GM04504 (cell line): ENCODE data around the gene VAPB.
A peak's percentile ranks its signal among the peaks of the same experiment; 100 is the strongest.

ENCODE experiments used
- DNase-seq: peaks from one replicate; pipeline ENCODE4 v3.0.0-alpha.2; 2012; ENCODE audit warnings: low read depth

Gene VAPB

GRCh38 chr20:58377766-58378401 lies 11.1 kb upstream of the VAPB start:
- DNase-seq = no peak

GRCh38 chr20:58378704-58379103 lies 10.3 kb upstream of the VAPB start:
- DNase-seq = no peak

DNA sequence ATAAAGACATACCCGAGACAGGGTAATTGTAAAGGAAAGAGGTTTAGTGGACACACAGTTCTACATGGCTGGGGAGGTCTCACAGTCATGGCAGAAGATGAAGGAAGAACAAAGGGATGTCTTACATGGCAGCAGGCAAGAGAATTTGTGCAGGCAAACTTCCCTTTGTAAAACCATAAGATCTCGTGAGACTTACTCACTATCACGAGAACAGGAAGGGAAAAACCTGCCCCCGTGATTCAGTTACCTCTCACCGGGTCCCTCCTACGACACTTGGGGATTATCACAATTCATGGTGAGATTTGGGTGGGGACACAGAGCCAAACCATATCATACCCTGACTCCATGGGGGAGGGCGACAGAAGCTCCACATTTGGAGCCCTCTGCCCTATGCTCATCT lies 7.4 kb upstream of the VAPB start:
- DNase-seq = no peak

GRCh38 chr20:58382096-58382495 lies 6.9 kb upstream of the VAPB start:
- DNase-seq = no peak

DNA sequence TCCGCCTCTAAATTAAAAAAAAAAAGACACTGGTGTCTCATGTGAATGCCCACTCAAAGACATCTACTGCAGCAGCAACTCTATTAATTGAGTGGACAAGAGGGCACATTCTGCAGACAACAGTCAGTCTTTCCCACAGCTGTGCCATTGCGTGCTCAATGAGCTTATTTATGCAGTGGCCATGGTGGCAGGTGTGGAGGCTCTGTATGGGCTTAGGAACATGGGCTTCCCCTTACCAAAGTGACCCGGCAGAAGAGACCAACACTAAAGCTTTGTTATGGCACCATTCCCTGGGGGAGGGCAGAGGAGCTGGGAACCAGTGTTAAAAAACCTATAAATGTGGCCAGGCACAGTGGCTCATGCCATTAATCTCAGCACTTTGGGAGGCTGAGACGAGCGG lies 4.2 kb upstream of the VAPB start:
- no peak for DNase-seq

DNA sequence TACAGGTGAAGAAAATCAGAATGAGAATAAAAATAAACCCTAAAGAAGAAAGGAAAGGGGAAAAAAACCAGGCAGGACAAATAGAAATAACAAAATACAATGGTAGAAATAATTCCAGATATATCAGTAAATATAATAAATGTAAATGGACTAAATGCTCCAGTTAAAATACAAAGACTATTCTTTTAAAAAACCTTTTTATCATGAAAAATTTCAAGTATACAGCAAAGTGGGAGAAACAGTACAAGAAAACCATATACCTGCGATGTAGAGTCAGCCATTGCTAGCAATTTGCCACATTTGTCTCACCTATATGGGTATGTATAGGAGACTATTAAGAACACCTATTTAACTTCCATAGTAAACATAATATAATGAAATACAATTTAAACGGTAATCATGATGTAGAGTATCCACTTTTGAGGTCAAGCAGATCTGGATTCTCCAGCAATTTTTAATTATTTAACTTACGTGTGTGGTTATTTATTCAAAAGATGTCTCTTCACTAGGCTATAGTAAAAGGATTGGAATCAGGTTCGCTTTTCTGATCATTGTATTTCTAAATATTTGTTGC lies 914 bp upstream of the VAPB start:
- DNase-seq = no peak

GRCh38 chr20:58389324-58389967 lies 417 bp downstream of the VAPB start:
- DNase-seq = peak; percentile 22

DNA sequence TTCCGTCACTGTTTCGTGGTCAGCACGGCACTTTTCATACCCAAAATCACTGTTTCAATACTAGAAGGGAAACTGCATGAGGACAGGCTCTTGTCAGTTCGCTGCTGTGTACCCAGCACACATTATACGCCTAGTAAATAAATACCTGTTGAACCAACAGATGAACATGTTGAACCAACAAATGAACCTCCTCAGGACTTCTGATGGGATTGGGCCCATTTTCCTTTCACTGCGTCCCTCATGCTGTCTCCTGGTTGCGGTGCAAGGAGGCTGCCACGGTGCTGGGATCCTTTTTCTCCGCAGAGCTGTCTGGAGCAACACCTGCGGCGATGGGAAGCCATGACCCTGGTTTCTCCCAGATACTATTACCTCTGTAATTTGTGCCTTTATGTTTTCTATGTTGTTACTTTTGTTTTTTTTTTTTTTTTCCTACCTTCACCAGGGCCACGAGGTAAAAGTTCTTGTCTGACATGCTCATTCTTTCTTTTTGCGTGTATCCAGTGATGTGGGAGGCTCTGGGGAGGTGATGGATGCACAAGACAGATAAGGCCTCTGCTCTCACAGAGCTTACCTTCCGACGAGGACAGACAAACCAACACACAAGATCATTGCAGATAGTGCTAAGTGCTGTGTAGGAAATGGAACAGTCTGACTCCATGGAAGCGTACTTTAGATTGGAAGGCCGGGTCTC lies 1.1 kb downstream of the VAPB start:
- no peak for DNase-seq

DNA sequence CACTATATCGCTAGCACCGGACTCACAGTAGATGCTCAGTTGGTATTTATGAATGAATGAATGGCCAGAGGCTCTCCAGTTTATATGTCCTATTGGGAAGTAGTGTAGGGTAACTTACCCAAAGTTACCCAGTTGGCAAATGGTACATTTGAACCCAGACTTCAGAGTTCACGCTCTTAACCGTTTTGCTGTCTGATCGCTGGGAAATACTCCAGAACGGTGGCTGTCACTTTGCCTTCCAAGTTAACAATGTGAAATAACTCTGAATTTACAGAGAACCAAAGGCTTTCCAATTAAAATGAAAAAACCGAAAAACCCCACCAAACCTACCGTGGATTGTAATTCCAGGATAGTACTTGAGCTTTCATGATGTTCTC lies 1.6 kb downstream of the VAPB start:
- DNase-seq = no peak

DNA sequence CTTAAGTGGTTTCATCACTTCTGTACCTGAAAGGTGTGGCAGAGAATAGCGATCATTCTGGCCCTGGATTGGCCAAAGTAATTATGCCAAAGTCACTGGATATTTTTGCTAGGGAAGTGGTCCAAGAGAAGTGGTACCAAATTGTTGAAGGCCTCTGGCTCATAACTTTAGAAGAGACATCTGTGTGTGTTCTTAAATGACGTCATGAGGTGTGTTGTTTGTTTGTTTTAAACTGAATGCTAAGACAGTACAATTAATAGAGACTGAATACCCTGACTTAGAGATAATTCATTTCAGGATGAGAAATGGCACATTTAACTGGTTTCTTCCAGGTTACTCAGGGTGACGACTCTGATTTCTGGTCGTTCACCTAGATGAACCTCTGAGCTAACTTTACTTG lies 3.3 kb downstream of the VAPB start:
- DNase-seq = no peak

- peak; percentile 32 for DNase-seq
These were observed 4.3 kb downstream of the VAPB start for GRCh38 chr20:58393299-58393698.

DNA sequence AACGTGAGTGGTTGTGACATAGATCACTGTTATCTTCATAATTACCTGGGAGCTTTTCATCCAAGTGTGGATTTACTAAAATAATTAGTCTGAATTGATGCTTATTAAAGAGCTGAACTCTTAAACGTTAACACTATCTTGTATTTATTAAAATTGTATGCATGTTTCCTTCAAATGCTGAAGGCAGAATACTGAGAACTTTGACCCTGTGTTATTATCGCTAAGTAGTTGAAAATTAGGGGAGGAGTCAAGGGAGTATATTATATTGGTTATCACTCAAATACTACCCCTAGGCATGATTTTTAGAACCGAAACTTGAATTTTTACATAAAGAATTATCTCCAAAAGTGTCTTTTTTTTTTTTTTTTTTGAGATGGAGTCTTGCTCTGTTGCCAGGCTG lies 5.8 kb downstream of the VAPB start:
- DNase-seq = no peak

DNA sequence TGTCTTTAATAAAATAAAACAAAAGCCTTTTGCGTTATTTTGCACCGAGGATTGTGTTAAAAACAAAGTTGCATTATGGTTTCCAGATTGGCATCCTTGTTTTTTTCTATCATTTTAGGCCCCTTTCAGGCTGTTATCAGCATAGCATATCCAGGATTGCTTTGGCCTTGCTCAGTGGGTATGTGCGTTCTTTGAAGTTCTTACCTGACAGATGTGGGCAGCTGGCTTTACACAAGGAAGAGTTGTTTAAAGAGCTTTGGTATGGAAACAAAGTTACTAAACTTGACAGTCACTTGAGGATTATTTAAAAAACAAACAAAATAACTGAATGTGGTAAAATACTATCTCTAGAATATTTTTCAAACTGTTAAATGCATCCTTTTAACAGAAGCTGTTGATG lies 6.6 kb downstream of the VAPB start:
- DNase-seq = no peak

- DNase-seq = no peak
These were observed 8.4 kb downstream of the VAPB start for GRCh38 chr20:58397429-58397828.

GRCh38 chr20:58398254-58398653 lies 9.2 kb downstream of the VAPB start:
- no peak for DNase-seq

- DNase-seq = no peak
These were observed 10.9 kb downstream of the VAPB start for GRCh38 chr20:58399926-58400325.

DNA sequence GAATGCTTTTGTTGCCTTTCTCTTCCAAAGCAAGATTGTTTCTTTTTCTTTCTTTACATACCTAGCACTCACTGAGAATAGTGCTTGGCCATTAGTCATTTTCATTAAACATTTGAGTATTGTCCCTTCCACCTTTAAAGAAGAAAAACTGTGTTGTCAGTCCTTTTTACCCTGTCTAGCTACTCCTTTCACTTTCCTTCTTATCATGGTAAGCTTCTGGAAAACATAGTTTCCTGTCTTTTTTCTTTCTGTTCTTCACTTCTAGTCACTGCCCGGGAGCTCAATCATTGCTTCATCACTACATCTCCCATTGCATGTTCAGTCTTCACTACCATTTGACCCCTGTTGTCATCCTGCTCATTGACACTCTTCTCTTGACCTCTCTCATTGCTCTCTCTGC lies 12.1 kb downstream of the VAPB start:
- DNase-seq = no peak

GRCh38 chr20:58402305-58402704 lies 13.3 kb downstream of the VAPB start:
- no peak for DNase-seq

DNA sequence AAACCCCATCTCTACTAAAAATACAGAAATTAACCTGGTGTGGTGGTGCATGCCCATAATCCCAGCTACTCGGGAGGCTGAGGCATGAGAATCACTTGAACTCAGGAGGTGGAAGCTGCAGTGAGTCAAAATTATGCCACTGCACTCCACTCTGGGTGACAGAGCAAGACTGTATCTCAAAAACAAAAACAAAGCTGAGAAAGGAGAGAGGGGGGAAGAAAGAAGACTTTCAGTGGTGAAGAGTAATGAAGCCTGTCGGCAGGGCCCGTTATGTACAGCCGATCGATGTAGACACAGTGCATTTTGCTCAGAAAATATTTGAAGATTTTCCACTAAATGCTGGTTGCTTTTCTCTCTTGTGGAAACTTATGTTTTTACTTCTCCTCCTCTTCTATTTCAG lies 13.8 kb downstream of the VAPB start:
- DNase-seq = no peak

DNA sequence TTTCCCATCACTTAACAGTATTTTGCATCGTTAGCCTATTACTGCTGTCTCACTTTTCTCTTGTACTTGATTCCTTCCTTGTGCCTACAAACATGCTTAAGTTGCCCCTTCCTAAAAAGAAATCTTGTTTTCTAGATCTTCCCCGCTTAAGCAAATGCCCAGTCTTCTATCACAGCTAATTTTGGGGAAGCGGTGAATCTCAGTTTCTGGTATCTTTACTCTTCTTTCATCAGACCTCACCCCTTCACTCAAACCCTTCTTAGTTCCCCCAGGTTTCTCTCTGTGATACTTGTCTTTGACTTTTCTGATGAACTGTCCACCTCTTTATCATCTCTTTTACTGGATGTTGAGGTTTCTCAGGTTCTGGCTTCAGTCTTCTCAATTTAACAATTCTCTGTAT lies 14.2 kb downstream of the VAPB start:
- no peak for DNase-seq

- DNase-seq = no peak
These were observed 16.7 kb downstream of the VAPB start for GRCh38 chr20:58405504-58406291.

DNA sequence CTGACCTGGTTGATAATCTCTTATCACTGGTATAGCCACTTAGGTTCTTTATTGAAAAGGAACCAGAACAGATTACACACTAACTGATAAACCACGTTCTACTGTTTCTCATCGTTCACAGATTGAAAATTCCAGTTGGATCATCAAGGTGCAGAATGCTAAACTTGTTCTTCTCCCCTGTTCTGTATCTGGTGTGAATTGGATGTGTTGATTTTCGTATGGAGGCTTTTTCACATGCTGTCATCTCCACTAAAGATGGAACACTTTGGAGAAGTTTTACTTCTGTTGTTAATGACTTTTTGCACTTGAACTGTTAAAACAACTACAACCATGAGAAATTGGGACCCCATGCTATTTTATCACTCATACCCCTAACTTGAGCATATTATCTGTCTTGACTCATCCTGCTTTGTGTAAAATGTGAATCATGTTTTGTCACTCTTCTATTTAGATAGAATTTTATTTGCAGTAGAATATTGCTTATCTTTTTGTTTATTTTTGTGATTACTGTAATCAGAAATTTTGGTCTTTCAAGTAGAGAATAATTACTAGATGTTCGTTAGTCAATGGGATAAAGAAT lies 17.5 kb downstream of the VAPB start:
- DNase-seq = no peak
